CD4-positive, alpha-beta T cell treated with Interleukin-4 for 1 hour (primary cell): Measurements from ENCODE around the gene CRYBB2.
"Not testable (repeated sequence)": the region's sequence is repeated elsewhere in the genome, so short reads cannot be mapped to it uniquely, and the experiment has no call there.

Experiments used
- DNase-seq, 2 donors: peaks; one replicate each; pipeline ENCODE4 v3.0.0-alpha.2; 2020 to 2022

Gene CRYBB2

DNA sequence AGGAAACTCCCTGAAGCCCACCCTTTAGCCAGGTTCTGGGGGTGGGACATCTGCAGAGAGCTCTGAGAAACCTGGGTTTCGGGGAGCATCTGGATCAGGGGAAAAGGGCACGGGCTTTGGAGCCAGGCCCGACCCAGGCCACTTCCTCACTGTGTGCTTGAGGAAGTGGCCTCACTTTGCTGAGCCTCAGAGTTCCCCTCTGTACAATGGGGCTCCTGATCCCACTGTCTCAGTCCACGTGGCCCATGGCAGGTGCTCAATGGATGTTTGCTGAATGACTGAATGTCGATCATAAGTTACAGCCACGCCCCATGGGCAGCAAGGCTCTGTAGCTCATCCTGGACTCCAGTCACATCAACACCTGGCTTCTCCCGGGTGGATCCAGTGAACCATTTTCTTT is 18.5 kb upstream of the CRYBB2 start:
- DNase-seq = no peak

DNA sequence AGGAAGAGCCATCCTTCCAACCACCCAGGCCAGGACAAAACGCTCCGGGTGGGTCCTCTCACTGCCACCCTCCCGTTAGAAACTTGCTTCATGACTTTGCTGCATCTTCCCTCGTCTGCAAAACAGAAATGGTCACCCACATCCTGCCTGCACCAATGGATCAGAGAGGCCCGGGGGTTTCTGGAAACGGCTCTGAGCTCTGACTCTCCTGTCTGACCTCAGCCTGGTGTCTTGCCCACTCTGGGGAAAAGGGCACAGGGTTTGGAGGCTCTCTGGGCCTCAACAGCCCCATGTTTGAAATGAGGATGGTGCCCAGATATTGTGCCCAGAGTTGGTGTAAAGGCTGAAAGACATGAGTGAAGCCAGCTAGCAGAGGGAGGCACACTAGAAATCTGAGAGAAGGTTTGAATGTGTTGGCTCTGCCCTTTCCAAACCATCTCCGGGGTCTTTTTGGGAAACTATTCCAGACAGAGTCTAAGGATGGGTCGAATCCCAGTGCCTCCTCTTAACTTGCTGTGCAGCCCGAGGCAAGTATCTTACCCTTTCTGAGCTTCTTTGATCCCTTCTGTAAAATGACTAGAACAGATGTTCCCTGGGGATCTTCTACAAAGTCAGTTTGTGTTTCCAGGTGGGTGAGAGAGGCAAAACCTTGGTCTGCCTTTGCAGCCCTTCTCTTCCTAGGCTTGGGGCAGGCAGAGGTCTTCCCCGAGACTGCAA is 17.7 kb upstream of the CRYBB2 start:
- no peak for DNase-seq

DNA sequence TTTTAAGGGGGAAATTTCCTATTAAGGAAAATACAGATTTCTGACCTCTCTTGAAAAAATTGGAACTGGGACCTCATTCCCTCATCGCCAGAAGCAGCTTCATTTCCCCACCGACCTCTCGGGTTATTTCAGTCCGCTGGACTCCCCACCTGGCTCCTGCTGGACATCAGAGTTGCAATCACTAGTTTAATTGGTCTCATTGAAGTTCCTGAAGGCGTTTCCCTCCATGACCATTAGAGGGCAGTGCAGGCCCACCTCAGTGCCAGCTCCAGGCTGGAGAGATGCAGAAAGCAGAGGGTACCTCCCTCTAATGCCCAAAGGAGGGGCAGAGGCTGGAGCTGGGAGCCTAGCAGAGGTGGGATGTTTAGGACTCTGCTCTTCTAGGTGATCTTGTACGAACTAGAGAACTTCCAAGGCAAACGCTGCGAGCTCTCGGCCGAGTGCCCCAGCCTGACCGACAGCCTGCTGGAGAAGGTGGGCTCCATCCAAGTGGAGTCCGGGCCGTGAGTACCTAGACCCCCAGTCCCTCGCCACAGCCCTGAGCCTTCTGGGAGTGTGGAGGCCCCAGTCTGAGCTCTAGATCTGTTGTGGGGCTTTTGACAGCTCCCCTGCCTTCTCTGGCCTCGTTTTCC is 17.0 kb upstream of the CRYBB2 start:
- peak; percentile 27 to 48 for DNase-seq

DNA sequence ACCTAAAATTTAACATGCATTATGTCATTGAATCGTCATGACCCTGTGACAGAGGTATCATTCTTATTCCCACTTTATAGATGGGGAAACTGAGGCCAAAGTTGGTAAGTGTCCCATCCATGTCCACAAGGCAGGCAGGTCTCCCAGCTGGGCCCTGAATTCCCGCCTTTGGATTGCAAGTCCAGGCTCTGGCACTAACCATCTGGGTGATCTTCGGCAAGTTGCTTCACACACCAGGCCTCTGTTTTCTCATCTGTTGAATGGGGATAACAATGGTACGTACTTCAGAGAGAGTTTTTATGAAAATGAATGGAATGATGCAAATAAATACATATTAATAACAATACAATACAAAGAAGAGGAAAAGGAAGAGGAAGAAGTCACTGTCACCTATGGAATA is 16.4 kb upstream of the CRYBB2 start:
- no peak for DNase-seq

DNA sequence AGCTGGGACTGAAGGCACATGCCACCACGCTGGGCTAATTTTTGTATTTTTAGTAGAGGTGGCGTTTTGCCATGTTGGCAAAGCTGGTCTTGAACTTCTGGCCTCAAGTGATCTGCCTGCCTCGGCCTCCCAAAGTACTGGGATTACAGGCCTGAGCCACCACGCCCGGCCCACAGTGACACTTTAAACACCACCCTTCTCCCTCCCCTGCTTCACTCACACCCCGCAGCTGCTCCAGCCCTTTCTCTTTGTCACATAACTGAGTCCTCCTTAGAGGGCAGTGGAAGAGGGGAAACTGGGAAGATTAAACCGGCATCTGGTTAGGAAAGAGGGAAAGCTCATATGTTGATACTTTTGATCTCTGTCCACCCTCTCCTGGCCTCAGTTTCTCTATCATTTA is 14.9 kb upstream of the CRYBB2 start:
- not testable (repeated sequence) for DNase-seq

DNA sequence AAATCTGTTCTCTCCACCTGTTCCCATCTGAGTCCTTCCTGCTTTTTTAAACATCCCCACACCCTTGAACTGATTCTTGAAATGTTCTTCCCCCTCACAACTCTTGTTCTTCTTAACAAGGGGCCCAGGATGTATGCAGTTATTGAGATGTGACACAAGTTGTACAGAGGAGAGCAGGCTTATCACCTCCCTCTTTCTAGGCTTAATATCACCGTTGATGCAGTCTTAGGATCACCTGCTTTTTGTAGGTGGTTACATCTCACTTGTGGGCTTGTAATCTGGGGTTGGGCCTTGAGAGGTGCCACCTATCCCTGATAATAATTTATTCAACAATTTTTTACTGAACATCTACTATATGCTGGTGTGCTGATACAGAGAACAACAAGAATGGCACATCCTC is 13.6 kb upstream of the CRYBB2 start:
- DNase-seq = no peak

DNA sequence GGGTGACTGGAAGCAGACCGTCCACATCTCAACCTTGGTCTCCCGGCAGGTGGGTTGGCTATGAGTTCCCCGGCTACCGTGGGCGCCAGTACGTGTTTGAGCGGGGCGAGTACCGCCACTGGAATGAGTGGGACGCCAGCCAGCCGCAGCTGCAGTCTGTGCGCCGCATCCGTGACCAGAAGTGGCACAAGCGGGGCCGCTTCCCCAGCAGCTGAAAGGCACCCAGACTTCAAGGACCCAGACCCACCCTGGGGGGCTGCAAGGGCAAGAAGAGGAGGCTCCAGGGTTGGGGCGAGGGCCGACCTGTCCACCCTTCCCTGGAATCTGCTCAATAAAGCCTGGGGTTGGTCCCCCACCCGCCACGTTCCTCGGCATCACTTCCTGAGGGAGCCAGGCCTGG is 12.4 kb upstream of the CRYBB2 start:
- DNase-seq = no peak

DNA sequence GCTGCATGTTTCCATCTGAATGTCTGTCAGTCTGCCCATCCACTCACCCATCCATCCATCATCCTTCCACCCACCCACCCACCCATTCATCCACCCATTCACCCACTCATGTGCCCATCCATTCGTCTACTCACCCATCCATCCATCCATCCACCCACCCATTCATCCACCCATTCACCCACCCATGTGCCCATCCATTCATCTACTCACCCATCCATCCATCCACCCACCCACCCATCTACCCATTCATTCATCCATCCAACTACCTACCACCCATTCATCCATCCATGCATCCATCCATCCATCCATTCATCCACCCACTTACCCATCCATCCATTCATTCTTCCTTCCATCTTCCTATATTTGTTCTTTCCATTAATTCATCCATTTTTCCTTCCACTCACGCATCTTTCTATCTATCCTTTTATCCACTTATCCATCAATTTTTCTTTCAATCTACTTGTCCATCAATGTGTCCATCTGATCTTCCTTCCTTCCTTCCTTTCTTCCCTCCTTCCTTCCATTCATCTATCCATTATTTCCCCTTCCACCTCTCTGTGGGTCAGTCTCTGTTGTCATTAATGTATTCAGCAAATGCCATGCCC is 11.8 kb upstream of the CRYBB2 start:
- no peak for DNase-seq

DNA sequence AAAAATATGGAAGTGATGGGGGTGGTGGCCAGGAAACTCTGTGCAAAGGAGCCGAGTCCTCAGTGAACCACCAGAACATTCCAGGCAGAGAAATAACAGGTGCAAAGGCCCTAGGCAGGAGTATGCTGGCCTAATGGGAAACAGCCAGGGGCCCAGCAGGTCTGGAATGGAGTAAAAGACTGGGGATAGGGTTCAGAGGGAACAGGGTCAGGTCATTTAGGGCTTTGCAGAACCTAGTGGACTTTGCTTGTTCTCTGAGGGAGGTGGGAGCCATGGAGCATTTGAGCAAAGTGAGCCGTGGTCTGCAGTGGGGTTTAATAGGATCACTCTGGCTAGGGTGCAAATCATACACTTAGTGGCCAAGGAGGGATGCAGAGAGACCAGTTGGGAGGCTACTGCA is 11.1 kb upstream of the CRYBB2 start:
- no peak for DNase-seq

DNA sequence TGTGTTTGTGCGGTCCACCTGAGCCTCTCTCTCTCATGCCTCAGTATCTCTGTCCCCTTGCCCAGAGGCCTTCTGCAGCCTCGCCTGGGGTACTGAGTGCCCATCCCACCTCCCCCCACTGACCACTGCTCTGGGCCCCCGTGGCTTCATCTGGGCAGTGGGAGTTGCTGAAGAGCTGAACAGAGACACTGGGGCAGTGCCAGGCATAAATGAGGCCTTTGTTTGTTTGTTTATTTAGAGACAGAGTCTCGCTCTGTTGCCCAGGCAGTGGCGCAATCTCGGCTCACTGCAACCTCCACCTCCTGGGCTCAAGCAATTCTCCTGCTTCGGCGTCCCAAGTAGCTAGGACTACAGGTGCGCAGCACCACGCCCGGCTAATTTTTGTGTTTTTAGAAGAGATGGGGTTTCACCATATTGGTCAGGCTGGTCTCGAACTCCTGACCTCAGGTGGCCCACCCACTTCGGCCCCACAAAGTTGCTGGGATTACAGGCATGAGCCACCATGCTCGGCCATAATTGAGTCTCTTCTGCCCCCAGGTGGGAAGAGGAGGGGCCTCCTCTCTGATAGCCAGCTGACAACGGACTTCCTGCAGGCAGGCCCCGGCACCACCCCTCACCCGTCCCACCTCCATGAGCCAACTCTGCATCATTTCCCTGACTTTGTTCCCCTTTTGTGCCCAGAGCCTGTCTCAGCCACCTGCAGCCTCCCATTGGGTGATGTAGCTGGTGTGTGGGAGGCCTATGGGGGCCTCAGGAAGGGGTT is 10.5 kb upstream of the CRYBB2 start:
- no peak for DNase-seq

DNA sequence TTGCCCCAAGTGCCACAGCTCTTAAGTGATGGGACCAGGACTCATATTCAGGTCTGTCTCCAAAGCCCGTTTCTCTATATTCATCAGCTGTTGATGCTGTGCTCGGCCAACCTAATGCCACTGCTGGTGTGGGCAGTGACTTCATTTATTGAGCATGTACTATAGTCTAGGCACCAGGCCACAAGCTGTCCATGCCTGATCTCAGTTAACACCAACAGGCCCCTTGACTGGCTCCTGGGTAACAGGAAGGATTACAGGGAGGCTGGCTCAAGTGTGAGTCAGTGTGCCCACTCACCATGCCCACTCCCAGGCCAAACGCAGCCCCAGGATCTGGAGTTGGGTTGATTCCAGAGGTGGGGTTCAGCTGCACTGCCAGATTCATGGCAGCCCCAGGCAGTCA is 8.6 kb upstream of the CRYBB2 start:
- DNase-seq = no peak

DNA sequence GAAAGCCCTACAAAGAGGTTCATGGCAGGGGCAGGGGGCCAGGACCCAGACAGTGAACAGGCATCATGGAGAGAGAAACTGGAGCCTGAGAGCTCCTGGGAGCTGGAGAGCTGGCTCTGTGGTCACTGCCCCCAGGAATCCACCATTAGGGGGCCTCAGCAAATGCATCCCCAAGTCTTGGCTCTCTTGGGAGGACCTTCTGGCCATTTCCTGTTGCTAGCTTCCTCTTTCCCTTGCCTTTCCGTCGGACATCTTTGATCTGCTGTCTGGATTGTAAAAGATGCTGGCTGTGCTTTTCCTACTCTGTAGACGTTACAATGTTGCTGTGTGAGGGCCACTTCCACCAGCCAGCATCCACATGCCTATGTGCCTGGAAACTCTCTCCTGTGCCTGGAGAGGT is 7.1 kb upstream of the CRYBB2 start:
- no peak for DNase-seq

DNA sequence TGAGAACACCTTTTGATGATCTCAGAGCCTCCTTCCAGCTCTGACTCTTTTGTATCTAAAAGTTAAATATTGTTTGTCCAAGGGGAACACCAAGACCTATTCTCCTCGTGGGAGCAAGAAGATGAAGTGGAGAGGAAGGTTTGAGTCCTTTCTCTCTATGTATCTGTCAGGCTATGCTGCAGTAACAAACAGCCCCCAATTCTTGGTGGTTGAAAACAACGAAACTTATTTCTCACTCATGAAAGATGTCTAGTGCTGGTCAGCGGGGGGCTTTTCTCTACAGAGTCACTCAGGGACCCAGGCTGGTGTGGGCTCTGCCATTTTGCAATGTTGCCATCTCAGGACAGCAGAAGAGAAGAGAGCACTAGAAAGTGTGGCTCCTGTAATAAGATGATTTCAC is 6.2 kb upstream of the CRYBB2 start:
- DNase-seq = no peak

DNA sequence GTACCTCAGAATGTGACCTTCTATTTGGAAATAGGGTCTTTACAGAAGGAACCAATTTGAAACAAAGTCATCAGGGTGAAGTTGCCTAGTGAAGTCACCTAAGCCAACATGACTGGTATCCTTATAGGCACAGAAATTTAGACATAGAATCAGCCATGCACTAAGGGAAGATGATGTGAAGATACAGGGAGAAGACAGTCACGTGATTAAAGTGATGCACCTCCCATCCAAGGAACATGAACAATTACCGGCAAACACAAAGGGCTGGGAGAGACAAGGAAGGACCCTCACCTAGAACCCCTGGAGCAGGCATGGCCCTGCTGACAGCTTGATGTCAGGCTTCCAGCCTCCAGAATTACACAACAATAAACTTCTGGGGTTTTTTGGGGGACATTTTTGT is 3.2 kb upstream of the CRYBB2 start:
- DNase-seq = no peak

DNA sequence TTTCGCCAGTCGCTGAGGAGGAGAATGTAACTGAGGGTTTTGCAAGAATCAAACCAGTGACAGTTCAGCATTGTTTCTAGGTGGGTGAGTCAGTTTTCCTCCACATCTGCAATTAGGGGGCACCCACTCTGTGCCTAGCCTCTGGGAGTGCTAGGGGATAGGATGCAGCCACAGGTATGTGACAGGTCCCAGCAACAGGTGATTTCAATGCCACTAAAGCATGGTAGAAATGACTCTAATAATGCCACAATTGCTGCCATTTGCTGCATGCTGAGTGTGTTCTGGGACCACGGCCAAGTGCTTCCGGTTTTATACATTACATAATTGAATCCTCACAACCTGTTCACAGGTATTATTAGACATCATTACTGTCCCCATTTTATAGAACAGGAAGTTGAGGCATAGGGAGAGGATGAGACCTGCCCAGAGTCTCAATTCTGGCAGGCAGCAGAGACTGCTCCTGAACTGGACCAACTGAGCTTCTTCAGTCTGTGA is 556 bp downstream of the CRYBB2 start:
- DNase-seq = no peak

DNA sequence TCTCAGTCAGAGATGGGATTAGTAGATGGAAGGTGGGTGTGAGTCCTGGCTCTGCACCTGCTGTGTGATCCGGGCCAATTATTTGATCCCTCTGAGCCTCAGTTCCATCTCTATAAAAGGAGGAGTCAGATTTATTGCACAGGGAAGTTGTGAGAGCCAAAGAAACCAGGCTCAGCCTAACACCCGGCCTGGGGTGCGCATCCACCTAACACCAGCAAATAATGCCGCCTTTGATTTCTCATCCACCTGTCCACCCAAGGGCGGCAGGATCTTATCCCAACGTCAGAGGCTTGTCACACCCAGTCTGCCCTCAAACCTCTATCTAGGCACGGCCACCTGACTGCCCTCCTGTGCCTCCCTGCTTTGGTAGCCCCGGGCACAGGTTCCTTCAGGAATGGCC is 2.4 kb downstream of the CRYBB2 start:
- DNase-seq = no peak

DNA sequence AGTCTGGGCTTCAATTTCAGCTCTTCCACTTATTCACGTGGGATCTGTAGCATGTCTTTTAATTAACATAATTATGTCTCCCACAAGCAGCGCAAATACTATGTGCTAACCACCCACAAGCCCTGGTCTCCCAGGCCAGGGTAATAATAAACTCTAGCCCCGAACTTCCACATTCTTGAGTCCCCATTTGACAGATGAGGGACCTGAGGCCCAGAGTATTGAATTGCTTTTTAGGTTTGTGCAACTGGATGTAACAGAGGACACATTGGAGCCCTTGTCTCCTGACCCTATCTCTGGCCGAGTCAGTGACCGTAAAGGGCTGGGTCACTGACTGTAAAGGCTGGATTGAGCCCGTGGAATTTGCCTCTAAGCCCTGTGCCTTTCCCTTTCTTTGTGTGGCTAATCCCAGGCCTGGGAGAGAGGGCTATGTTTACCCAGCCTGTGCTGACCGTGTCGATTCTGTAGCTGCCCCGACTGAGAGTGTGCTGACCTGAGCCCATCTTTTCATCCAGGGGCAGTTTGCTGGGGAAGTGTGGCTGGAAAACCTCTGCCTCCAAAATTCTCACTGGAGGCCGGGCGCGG is 3.9 kb downstream of the CRYBB2 start:
- no peak for DNase-seq

DNA sequence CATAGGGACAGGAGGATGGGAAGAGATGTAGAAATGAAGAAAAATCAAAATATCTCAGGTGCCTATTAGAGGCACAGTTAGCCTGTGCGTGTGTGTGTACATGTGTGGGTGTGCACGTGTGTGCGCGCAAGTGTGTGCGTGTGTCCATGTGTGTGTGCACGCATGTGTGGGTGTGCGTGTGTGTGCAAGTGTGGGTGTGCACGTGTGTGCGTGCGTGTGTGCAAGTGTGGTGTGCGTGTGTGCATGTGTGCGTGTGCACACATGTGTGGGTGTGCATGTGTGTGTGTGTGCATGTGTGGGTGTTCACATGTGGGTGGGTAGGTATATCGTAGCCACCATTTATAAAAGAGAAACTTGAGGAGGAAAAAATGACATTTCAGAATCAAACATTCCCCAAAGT is 9.4 kb downstream of the CRYBB2 start:
- no peak for DNase-seq

DNA sequence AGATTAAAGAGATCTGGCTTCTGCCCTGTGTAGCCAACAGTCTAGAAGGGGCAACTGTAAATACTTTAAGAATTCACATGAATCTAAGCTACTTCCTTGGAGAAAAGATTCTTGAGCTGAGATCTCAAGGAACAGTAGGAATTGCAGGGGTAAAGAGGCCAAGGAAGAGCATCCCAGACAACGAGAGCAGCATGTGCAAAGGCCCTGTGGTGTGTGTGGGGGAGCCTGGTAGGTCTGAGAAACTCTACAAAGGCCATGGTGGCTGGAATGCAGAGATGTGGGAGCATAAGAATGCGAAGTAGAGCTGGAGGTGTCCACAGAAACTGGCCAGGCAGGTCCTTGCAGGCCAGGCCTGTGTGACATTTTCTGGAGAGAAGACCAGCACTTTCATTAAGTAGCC is 11.3 kb downstream of the CRYBB2 start:
- not testable (repeated sequence) for DNase-seq

DNA sequence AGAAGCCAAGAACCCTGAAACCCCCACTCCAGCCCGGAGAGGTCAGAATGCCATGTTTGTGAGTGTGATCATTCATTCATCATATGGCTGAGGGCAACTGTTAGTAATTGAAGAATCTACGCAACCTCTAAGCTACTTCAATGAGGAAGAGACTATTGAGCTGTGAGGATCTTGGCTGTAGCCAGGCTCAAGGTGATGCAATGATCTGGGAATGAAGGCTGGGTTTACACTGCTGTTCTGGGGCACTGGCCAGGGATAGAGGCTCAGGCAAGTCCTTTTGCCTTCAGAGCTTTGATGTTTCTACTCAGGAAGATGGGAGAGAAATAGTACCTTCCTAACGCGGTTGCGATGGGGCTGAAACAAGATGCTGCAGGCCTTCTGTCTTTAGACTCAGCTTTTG is 12.9 kb downstream of the CRYBB2 start:
- DNase-seq = no peak

DNA sequence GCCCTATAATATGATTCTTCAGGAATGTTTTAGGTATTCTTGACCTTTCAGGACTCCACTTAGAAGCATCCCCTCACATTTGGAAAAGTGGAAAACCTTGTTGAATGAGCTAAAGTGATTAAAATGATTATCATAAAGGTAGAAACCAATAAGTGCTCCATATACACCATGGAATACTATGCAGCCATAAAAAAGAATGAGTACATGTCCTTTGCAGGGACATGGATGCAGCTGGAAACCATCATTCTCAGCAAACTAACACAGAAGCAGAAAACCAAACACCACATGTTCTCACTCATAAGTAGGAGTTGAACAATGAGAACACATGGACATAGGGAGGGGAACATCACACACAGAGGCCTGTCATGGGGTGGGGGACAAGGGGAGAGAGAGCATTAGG is 14.3 kb downstream of the CRYBB2 start:
- not testable (repeated sequence) for DNase-seq

DNA sequence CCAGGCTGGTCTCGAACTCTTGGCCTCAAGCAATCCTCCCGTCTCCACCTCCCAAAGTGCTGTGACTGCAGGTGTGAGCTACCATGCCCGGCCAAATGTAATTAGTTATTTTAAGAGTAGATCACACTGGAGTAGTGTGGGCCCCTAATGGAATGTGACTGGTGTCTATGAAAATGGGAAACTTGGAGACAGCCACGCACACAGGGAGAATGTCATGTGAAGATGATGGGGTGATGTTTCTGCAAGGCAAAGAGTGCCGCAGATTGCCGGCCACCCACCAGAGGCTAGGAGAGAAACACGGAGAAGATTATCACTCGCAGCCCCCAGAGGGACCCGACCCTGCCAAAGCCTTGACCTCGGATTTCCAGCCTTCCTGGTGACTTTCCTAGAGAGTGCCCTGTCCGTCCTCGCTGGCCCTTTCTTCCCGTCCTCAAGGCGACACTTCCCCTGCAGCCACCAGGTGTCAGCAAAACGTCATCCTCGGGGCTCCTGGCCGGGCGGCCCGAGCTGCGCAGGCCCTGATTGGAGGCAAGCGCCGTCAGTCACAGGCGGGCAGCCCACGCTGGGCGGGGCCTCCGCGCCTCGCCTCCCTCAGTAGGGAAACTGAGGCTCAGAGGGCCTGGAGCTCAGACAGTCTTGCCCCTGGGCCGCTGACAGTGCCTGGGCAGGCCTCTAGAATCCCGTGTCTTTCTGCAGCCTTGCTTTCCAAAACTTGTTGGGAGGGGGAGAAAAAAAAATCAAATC is 16.3 kb downstream of the CRYBB2 start:
- DNase-seq = peak; percentile 48 to 51

DNA sequence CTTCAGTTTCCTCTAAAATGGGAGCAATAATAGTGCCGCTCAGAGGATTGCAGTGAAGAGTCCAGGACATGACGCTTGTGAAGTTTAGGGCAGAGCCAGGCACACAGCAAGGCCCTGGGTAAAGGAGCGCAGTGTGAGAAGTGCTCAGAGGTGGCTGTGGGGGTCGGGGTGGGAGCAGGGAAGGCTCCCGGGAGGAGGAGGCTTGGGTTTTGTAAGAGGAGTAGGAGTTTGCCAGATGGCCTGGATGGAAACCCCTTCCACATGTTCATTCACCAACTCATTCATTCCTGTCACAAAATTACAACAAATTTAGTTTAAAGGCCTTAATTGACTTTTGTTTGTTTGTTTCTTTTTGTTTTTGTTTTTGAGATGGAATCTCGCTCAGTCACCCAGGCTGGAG is 17.0 kb downstream of the CRYBB2 start:
- DNase-seq = no peak
